Right lobe of liver (tissue), 4 donors: ENCODE measurements around the gene GKN1.

Experiments used
- POLR2A ChIP-seq: fragments of 450-650 bp; IDR thresholded peaks from one replicate; pipeline ENCODE4 v1.6.1; 2017; ENCODE audit warnings: antibody characterized with exemption, mild to moderate bottlenecking
- TF ChIP-seq, protein P1 (sequence below), 4 donors: fragments of 200-600 bp in 3 of 4; fragments of 450-650 bp in 1 of 4; IDR thresholded peaks; one replicate each; pipeline versions ENCODE4 v1.5.1 to v1.8.0; 2016 to 2022; ENCODE audit warnings: antibody characterized with exemption in 4 of 4, mild to moderate bottlenecking in 2 of 4
- donor health status: DM: no; HTN: no; CAD: no.
- donor health status: DM: no; HTN: no; CAD: no.
- donor health status: DM: no; HTN: yes; CAD: no.

DNA sequence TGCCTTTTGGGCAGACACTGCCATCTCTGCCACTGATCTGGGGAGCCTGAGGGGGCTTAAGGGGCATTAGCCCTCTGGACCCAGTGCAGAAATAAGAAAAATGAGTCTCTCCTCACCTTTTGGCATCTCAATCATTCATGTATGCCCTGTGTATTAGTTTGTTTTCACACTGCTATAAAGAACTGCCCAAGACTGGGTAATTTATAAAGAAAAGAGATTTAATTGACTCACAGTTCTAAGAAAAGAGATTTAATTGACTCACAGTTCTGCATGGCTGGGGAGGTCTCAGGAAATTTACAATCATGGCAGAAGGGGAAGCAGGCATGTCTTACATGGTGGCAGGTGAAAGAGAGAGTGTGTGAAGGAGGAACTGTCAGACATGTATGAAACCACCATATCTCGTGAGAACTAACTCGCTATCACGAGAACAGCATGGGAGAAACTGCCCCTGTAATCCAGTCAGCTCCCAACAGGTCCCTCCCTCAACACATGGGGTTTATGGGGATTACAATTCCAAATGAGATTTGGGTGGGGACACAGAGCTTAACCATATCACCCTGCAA is 43.2 kb upstream of the GKN1 start:
- TF ChIP-seq, protein P1, sequence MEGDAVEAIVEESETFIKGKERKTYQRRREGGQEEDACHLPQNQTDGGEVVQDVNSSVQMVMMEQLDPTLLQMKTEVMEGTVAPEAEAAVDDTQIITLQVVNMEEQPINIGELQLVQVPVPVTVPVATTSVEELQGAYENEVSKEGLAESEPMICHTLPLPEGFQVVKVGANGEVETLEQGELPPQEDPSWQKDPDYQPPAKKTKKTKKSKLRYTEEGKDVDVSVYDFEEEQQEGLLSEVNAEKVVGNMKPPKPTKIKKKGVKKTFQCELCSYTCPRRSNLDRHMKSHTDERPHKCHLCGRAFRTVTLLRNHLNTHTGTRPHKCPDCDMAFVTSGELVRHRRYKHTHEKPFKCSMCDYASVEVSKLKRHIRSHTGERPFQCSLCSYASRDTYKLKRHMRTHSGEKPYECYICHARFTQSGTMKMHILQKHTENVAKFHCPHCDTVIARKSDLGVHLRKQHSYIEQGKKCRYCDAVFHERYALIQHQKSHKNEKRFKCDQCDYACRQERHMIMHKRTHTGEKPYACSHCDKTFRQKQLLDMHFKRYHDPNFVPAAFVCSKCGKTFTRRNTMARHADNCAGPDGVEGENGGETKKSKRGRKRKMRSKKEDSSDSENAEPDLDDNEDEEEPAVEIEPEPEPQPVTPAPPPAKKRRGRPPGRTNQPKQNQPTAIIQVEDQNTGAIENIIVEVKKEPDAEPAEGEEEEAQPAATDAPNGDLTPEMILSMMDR (IDR thresholded peaks at IDR 0.05): no peak
- no peak for TF ChIP-seq POLR2A
